ENCODE measurements around the gene UQCR11. TPM values are rescaled to one million over a fixed set of nuclear protein-coding genes. Genes with fewer than 3 reads are reported as not detected.

The UQCR11 gene
- total RNA-seq, 3 donors from 2014 or later (not counting 1 experiment from before 2014, with no cell fraction given): 91.2 to 142 (median 99.1) TPM

DNA sequence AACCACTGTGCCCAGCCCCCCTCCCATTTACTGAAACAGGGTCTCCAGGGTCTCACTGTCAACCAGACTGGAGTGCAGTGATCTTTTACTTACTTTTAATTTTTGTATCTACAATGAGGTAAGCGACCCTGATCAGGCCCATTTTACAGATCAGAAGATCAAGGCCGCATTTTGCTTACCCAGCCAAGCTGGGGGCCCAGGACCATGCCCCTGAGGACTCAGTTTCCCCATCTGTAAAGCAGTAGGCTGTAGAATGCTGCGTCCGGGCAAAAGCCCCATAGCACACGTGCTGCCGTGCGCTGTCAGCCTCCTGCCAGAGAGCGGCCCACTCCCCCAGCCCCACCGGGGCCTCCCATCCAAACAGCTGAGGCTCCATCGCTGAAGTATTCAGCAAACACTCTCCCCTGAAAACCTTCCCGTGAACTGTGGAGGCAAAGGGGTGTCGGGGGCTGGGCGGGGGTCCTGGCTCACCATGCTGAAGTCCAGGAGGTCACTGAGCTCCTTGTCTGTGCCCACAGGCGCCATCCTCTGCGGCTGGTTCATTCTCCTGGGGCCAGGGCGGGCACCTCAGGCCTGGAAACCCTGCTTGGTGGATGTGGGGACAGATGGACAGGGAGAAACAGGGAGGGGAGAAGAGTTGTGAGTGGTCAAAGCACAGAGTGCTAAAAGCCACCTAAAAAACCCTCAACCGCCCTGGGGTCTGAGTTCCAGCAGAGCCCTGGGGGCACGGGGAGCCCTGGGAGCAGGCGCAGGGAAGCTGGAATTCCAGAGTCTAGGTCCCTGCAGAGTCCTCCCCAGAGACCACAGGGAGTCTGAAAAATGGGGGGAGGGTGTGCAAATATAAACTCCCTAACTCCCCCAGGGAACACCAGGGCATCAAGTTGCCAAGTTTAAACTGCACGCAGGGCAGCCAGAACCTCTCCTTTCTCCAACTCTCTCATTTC, 44.7 kb upstream of the UQCR11 start:
- intact Hi-C loops (cut with micrococcal nuclease): no loop called here
- H3K4me3 ChIP-seq (ENCODE audit: low read length): no peak overlapping the region
- no peaks in the 10 kb centered on the region for H3K9me3 Mint-ChIP-seq
- H3K9me3 ChIP-seq (ENCODE audit: control insufficient read depth, insufficient read depth, low read length): no peaks in the 10 kb centered on the region
- TF ChIP-seq, protein P1, sequence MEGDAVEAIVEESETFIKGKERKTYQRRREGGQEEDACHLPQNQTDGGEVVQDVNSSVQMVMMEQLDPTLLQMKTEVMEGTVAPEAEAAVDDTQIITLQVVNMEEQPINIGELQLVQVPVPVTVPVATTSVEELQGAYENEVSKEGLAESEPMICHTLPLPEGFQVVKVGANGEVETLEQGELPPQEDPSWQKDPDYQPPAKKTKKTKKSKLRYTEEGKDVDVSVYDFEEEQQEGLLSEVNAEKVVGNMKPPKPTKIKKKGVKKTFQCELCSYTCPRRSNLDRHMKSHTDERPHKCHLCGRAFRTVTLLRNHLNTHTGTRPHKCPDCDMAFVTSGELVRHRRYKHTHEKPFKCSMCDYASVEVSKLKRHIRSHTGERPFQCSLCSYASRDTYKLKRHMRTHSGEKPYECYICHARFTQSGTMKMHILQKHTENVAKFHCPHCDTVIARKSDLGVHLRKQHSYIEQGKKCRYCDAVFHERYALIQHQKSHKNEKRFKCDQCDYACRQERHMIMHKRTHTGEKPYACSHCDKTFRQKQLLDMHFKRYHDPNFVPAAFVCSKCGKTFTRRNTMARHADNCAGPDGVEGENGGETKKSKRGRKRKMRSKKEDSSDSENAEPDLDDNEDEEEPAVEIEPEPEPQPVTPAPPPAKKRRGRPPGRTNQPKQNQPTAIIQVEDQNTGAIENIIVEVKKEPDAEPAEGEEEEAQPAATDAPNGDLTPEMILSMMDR (IDR thresholded peaks at IDR 0.05): no peak
- no peaks in the 10 kb centered on the region for H3K27me3 Mint-ChIP-seq (ENCODE audit: low read depth in 2 of 2)
- peaks cover 9% of the 10 kb centered on the region for H3K36me3 ChIP-seq (ENCODE audit: control insufficient read depth, insufficient read depth, low read length)
- peak overlapping the region; percentile 90 to 94 for H3K27ac Mint-ChIP-seq
- peaks cover 12% of the 10 kb centered on the region in 2 donors for H3K4me1 Mint-ChIP-seq
- peaks cover 45% of the 10 kb centered on the region for H3K4me1 ChIP-seq (ENCODE audit: control insufficient read depth, insufficient read depth, low read length)
- DNase-seq: no peak
- H3K4me3 Mint-ChIP-seq: peak overlapping the region; percentile 99
- 90% methylated on average over 20 of the region's 20 CpGs for WGBS (ENCODE audit: insufficient coverage)
- no peak for ATAC-seq
- no peaks in the 10 kb centered on the region for H3K36me3 Mint-ChIP-seq
- H3K27ac ChIP-seq (ENCODE audit: low read length): peak overlapping the region; percentile 57
- no peaks in the 10 kb centered on the region for H3K27me3 ChIP-seq (ENCODE audit: control insufficient read depth, insufficient read depth, low read length)

DNA sequence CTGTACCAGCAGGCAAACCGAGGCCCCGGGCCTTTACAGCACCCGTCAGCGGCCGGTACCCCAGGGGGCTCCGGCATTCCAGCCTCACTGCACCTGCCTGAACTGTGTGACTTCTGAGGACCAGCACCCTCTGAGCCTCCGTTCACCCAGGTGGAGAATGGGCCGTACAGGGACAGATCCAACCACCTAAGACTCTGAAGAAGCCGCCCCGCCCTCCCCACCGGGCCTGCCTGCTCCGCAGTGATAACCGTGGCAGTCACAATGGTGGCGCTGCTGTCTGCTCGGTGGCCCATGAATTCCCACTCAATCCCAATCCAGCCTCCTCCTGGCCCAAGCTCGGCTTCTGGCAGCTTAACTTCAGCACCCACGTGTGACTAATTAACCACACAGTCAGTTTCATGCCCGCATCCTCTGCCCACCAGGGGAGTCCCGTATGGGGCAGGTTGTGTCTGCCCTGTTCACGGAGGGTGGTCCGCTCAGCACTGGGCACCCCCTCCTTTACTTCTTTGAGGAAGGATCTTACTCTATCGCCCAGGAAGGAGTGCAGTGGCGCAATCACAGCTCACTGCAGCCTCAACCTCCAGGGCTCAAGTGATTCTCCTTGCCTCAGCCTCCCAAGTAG, 43.8 kb upstream of the UQCR11 start:
- peaks cover 45% of the 10 kb centered on the region for H3K4me1 ChIP-seq (ENCODE audit: control insufficient read depth, insufficient read depth, low read length)
- Mint-ChIP-seq H3K9me3 (no peaks in the 10 kb centered on the region), H3K4me3 (no peak overlapping the region), H3K27me3 (ENCODE audit: low read depth in 2 of 2) (no peaks in the 10 kb centered on the region), H3K36me3 (no peaks in the 10 kb centered on the region), H3K27ac (peak overlapping the region; percentile 23 to 65), H3K4me1 (peaks cover 12% of the 10 kb centered on the region in 2 donors)
- TF ChIP-seq, protein P1 (IDR thresholded peaks at IDR 0.05): no peak
- intact Hi-C loops (cut with micrococcal nuclease): no loop called here
- no peak for DNase-seq
- H3K36me3 ChIP-seq (ENCODE audit: control insufficient read depth, insufficient read depth, low read length): peaks cover 9% of the 10 kb centered on the region
- peak overlapping the region; percentile 5 for H3K27ac ChIP-seq (ENCODE audit: low read length)
- no peak overlapping the region for H3K4me3 ChIP-seq (ENCODE audit: low read length)
- H3K9me3 ChIP-seq (ENCODE audit: control insufficient read depth, insufficient read depth, low read length): no peaks in the 10 kb centered on the region
- 70% methylated on average over 23 of the region's 23 CpGs for WGBS (ENCODE audit: insufficient coverage)
- no peaks in the 10 kb centered on the region for H3K27me3 ChIP-seq (ENCODE audit: control insufficient read depth, insufficient read depth, low read length)
- ATAC-seq: no peak

DNA sequence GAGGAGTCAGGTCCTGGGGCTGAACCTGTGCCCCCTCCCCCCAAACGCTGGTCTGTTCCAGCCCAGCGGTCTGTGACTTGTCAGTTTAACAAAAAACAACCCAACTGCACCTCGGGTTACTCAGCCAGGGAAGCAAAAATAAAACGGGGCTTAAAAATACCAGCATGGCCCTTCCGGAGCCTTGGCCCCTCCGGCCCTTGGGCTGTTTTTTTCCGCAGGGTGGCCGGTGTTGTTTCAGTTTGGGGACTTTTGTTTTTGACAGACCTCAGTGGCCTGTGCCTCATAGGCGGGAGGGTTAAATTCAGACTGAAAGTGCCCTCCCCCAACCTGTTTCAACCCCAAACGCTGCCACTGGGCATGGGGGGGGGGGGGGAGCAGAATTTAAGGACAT, 43.2 kb upstream of the UQCR11 start:
- Mint-ChIP-seq H3K9me3 (no peaks in the 10 kb centered on the region), H3K36me3 (no peaks in the 10 kb centered on the region), H3K4me3 (no peak overlapping the region), H3K27me3 (ENCODE audit: low read depth in 2 of 2) (no peaks in the 10 kb centered on the region), H3K27ac (no peak overlapping the region), H3K4me1 (peaks cover 12% of the 10 kb centered on the region in 2 donors)
- TF ChIP-seq, protein P1 (IDR thresholded peaks at IDR 0.05): no peak
- no peak for DNase-seq
- H3K36me3 ChIP-seq (ENCODE audit: control insufficient read depth, insufficient read depth, low read length): peaks cover 9% of the 10 kb centered on the region
- no peak overlapping the region for H3K27ac ChIP-seq (ENCODE audit: low read length)
- intact Hi-C loops (cut with micrococcal nuclease): no loop called here
- no peak for ATAC-seq
- 76% methylated on average over 8 of the region's 10 CpGs for WGBS (ENCODE audit: insufficient coverage)
- no peaks in the 10 kb centered on the region for H3K9me3 ChIP-seq (ENCODE audit: control insufficient read depth, insufficient read depth, low read length)
- no peak overlapping the region for H3K4me3 ChIP-seq (ENCODE audit: low read length)
- peaks cover 42% of the 10 kb centered on the region for H3K4me1 ChIP-seq (ENCODE audit: control insufficient read depth, insufficient read depth, low read length)
- H3K27me3 ChIP-seq (ENCODE audit: control insufficient read depth, insufficient read depth, low read length): no peaks in the 10 kb centered on the region

All from natural killer cell (primary cell).